SU-DHL-6 (cell line): ENCODE measurements around the gene TMPRSS13.

Source experiments
- H2AFZ ChIP-seq: fragments of 200-600 bp; sonication (generic); 2 replicates; pipeline ENCODE4 v1.6.1; 2014; ENCODE audit warnings: low read depth, mild to moderate bottlenecking, moderate library complexity, mixed read lengths, antibody characterized with exemption, low read length; ENCODE audit not compliant: severe bottlenecking
- H3F3A ChIP-seq: fragments of 200-600 bp; shearing (Covaris generic); 2 replicates; pipeline ENCODE4 v1.6.0; 2016; ENCODE audit warnings: antibody characterized with exemption, mild to moderate bottlenecking; ENCODE audit not compliant: insufficient read depth
- H3K27ac ChIP-seq: fragments of 200-600 bp; sonication (generic); 2 replicates; pipeline ENCODE4 v1.5.1; 2016; ENCODE audit warnings: low read depth, mild to moderate bottlenecking, low read length, moderate library complexity, mixed read lengths
- H3K27me3 ChIP-seq: fragments of 200-600 bp; sonication (generic), shearing (Covaris generic); 2 replicates; pipeline ENCODE4 v1.6.0; 2014; ENCODE audit warnings: mild to moderate bottlenecking, low read length
- H3K36me3 ChIP-seq: fragments of 200-600 bp; sonication (generic); 2 replicates; pipeline ENCODE4 v1.6.1; 2014; ENCODE audit warnings: mild to moderate bottlenecking, low read length, mixed read lengths
- H3K4me2 ChIP-seq: fragments of 300-600, 200-600 bp; shearing (Covaris generic), sonication (generic); 2 replicates; pipeline ENCODE4 v1.6.0; 2014; ENCODE audit warnings: low read length, low read depth, mild to moderate bottlenecking; ENCODE audit not compliant: poor library complexity, severe bottlenecking
- H3K4me3 ChIP-seq: fragments of 200-600 bp; sonication (generic); 2 replicates; pipeline ENCODE4 v1.5.1; 2014; ENCODE audit warnings: antibody characterized with exemption, low read length, mild to moderate bottlenecking, mixed read lengths; ENCODE audit not compliant: insufficient read depth, poor library complexity, severe bottlenecking
- H3K79me2 ChIP-seq: fragments of 200-600 bp; sonication (generic); 2 replicates; pipeline ENCODE4 v1.6.1; 2014; ENCODE audit warnings: mild to moderate bottlenecking, low read length, moderate library complexity; ENCODE audit not compliant: insufficient read depth
- H3K9ac ChIP-seq: fragments of 200-600 bp; sonication (generic); 2 replicates; pipeline ENCODE4 v1.7.0; 2014; ENCODE audit warnings: mild to moderate bottlenecking, low read length
- H3K9me2 ChIP-seq: fragments of 200-600 bp; sonication (generic); replicated peaks from 2 replicates; pipeline ENCODE4 v1.6.1; 2014; ENCODE audit warnings: low read length; ENCODE audit not compliant: insufficient read depth
- H3K9me3 ChIP-seq: fragments of 200-600 bp; sonication (generic); 2 replicates; pipeline ENCODE4 v1.6.1; 2014; ENCODE audit warnings: low read length, mixed read lengths; ENCODE audit not compliant: insufficient read depth
- H4K20me1 ChIP-seq: fragments of 200-600 bp; sonication (generic); 2 replicates; pipeline ENCODE4 v1.6.1; 2014; ENCODE audit warnings: low read depth, mild to moderate bottlenecking, antibody characterized with exemption, low read length, moderate library complexity, mixed read lengths
- EZH2phosphoT487 ChIP-seq: fragments of 200-600 bp; sonication (generic), shearing (Covaris generic); conservative IDR thresholded peaks from 2 replicates; pipeline ENCODE4 v1.6.1; 2018; ENCODE audit warnings: mild to moderate bottlenecking, antibody characterized with exemption, low read length, moderate library complexity, mixed read lengths
- TF ChIP-seq, protein P1 (sequence below): fragments of 200-600 bp; sonication (generic); IDR thresholded peaks from one replicate; pipeline ENCODE4 v1.5.1; 2017; ENCODE audit warnings: antibody characterized with exemption, mild to moderate bottlenecking, low read length, moderate library complexity; ENCODE audit not compliant: insufficient read depth, poor library complexity, severe bottlenecking

Gene TMPRSS13

DNA sequence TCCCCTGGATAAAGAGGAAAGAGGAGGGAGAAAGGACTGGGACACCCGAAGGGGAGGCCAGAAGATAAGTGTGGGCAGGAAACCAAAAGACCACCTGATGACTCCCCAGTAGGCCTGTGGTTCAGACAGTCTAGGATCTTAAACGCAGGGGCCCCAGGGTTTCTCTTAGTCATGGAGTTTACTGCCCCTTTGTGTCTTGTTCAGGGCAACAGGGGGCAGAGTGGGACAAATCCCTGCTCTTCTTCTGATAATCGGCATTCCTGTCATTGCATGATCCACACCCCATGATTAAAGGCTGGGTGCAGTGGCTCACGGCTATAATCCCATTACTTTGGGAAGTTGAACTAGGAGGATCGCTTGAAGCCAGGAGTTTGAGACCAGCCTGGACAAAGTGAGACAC lies 4.7 kb upstream of the TMPRSS13 start:
- no peak for TF ChIP-seq EZH2phosphoT487
- TF ChIP-seq, protein P1, sequence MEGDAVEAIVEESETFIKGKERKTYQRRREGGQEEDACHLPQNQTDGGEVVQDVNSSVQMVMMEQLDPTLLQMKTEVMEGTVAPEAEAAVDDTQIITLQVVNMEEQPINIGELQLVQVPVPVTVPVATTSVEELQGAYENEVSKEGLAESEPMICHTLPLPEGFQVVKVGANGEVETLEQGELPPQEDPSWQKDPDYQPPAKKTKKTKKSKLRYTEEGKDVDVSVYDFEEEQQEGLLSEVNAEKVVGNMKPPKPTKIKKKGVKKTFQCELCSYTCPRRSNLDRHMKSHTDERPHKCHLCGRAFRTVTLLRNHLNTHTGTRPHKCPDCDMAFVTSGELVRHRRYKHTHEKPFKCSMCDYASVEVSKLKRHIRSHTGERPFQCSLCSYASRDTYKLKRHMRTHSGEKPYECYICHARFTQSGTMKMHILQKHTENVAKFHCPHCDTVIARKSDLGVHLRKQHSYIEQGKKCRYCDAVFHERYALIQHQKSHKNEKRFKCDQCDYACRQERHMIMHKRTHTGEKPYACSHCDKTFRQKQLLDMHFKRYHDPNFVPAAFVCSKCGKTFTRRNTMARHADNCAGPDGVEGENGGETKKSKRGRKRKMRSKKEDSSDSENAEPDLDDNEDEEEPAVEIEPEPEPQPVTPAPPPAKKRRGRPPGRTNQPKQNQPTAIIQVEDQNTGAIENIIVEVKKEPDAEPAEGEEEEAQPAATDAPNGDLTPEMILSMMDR = no peak
- H3K4me2 ChIP-seq = no peak overlapping the region
- no peaks in the 10 kb centered on the region for H3K36me3 ChIP-seq
- no peaks in the 10 kb centered on the region for H3K9me3 ChIP-seq
- no peaks in the 10 kb centered on the region for H3F3A ChIP-seq
- H3K4me3 ChIP-seq = no peak overlapping the region
- H3K79me2 ChIP-seq = no peaks in the 10 kb centered on the region
- H3K27ac ChIP-seq = no peak overlapping the region
- no peak overlapping the region for H2AFZ ChIP-seq
- H4K20me1 ChIP-seq = no peaks in the 10 kb centered on the region
- no peaks in the 10 kb centered on the region for H3K9me2 ChIP-seq
- H3K9ac ChIP-seq = no peak overlapping the region
- no peaks in the 10 kb centered on the region for H3K27me3 ChIP-seq

- no peaks in the 10 kb centered on the region for H4K20me1 ChIP-seq
- H3K9me2 ChIP-seq = no peaks in the 10 kb centered on the region
- no peaks in the 10 kb centered on the region for H3K79me2 ChIP-seq
- H3K9me3 ChIP-seq = no peaks in the 10 kb centered on the region
- no peak overlapping the region for H3K27ac ChIP-seq
- H3F3A ChIP-seq = no peaks in the 10 kb centered on the region
- no peak overlapping the region for H2AFZ ChIP-seq
- TF ChIP-seq EZH2phosphoT487 = no peak
- TF ChIP-seq, protein P1 = no peak
- no peaks in the 10 kb centered on the region for H3K27me3 ChIP-seq
- H3K9ac ChIP-seq = no peak overlapping the region
- no peak overlapping the region for H3K4me2 ChIP-seq
- no peaks in the 10 kb centered on the region for H3K36me3 ChIP-seq
- H3K4me3 ChIP-seq = no peak overlapping the region
These were observed 4.3 kb upstream of the TMPRSS13 start for GRCh38 chr11:117933475-117933874.

- H3K79me2 ChIP-seq = no peaks in the 10 kb centered on the region
- H4K20me1 ChIP-seq = no peaks in the 10 kb centered on the region
- H3F3A ChIP-seq = no peaks in the 10 kb centered on the region
- no peak overlapping the region for H3K9ac ChIP-seq
- no peaks in the 10 kb centered on the region for H3K36me3 ChIP-seq
- no peak for TF ChIP-seq EZH2phosphoT487
- TF ChIP-seq, protein P1 = no peak
- H3K4me3 ChIP-seq = no peak overlapping the region
- no peaks in the 10 kb centered on the region for H3K9me3 ChIP-seq
- H3K27ac ChIP-seq = no peak overlapping the region
- H2AFZ ChIP-seq = no peak overlapping the region
- H3K9me2 ChIP-seq = no peaks in the 10 kb centered on the region
- H3K4me2 ChIP-seq = no peak overlapping the region
- no peaks in the 10 kb centered on the region for H3K27me3 ChIP-seq
These were observed 3.7 kb upstream of the TMPRSS13 start for GRCh38 chr11:117932947-117933346.
